HepG2 (cell line): Measurements from ENCODE around the gene CNTN5. TPM values are rescaled to one million over a fixed set of nuclear protein-coding genes. Genes with fewer than 3 reads are reported as not detected.

Experiments
- ATAC-seq: fragments of 200-7000 bp; cut with Tn5 transposase; 3 replicates; pipeline ENCODE4 v1.9.1; 2020; ENCODE audit warnings: mild to moderate bottlenecking, moderate library complexity
- BruUV-seq: library from RNA; stranded (reverse); fragments of 400-500 nt; replicated peaks from 2 replicates; lab custom pipeline; 2021; lab: Mats Ljungman, UMichigan
- CTCF ChIA-PET: fragments of 300-600 bp; formaldehyde crosslinking; extraction: SDS; loops from one replicate; lab custom pipeline; 2021; ENCODE audit warnings: low total read pairs, inconsistent platforms, low intra/inter-chr PET ratio; lab: Yijun Ruan, JAX
- POLR2A ChIA-PET: fragments of 350-600 bp; sonication (Branson Sonifier 250); formaldehyde crosslinking; loops from one replicate; lab custom pipeline; 2020; ENCODE audit warnings: antibody characterized with exemption, inconsistent platforms; lab: Yijun Ruan, JAX
- DNase-seq: peaks from one replicate; pipeline ENCODE4 v3.0.0-alpha.2; 2015; ENCODE audit warnings: low spot score
- FAIRE-seq: peaks from 3 replicates; lab custom pipeline; 2011; peaks lifted over from hg19 to GRCh38; lab: Jason Lieb, UNC
- H2AFZ ChIP-seq: one replicate; pipeline ENCODE4 v1.6.1; 2011; ENCODE audit warnings: low read length, inconsistent platforms
- H3K27ac ChIP-seq: fragments of 300-600 bp; 3 replicates; pipeline ENCODE4 v1.8.0; 2011; ENCODE audit warnings: mixed run types, mild to moderate bottlenecking, mixed read lengths, low read length, inconsistent platforms; ENCODE audit not compliant: insufficient read depth; ENCODE audit errors: extremely low read length
- H3K27me3 ChIP-seq, 2 experiments: fragments of 200-600 bp in 1 of 2; 2 replicates in 1 of 2; 3 replicates in 1 of 2; pipeline versions ENCODE4 v1.6.0 to v1.8.0; 2011; ENCODE audit warnings: low read length in 2 of 2, mild to moderate bottlenecking in 2 of 2, moderate library complexity in 2 of 2, inconsistent platforms in 1 of 2; ENCODE audit not compliant: insufficient read depth in 2 of 2, control insufficient read depth in 1 of 2
- H3K36me3 ChIP-seq, 2 experiments: fragments of 200-600 bp in 1 of 2; replicated peaks in 1 of 2; 2 replicates in 1 of 2; 3 replicates in 1 of 2; pipeline versions ENCODE4 v1.5.1 to v1.8.0; 2011; ENCODE audit warnings: low read length in 2 of 2, inconsistent platforms in 1 of 2; ENCODE audit not compliant: insufficient read depth in 2 of 2, control insufficient read depth in 1 of 2
- H3K4me1 ChIP-seq: 2 replicates; pipeline ENCODE4 v1.5.1; 2012; ENCODE audit warnings: low read length, inconsistent platforms; ENCODE audit not compliant: insufficient read depth
- H3K4me2 ChIP-seq: 2 replicates; pipeline ENCODE4 v1.6.0; 2011; ENCODE audit warnings: low read depth, low read length, inconsistent platforms
- H3K4me3 ChIP-seq, 3 experiments: fragments of 200-600 bp in 1 of 3; sonication (generic), shearing (Covaris generic) in 1 of 3; replicated peaks in 1 of 3; 2 replicates each; pipeline ENCODE4 v1.5.1; 2011 to 2016; ENCODE audit warnings: low read length in 3 of 3, inconsistent platforms in 2 of 3, low read depth in 2 of 3, mild to moderate bottlenecking in 2 of 3, control low read depth in 1 of 3, mixed read lengths in 1 of 3; ENCODE audit not compliant: insufficient read depth in 1 of 3
- H3K79me2 ChIP-seq: one replicate; pipeline ENCODE4 v1.6.1; 2011; ENCODE audit warnings: low read length, inconsistent platforms; ENCODE audit not compliant: insufficient read depth
- H3K9ac ChIP-seq: 2 replicates; pipeline ENCODE4 v1.6.0; 2011; ENCODE audit warnings: mild to moderate bottlenecking, low read depth, low read length, inconsistent platforms; ENCODE audit not compliant: insufficient read depth
- H3K9me3 ChIP-seq: 2 replicates; pipeline ENCODE4 v1.5.1; 2012; ENCODE audit warnings: mild to moderate bottlenecking, low read length
- H4K20me1 ChIP-seq: 2 replicates; pipeline ENCODE4 v1.6.0; 2011; ENCODE audit warnings: inconsistent platforms, mild to moderate bottlenecking, low read length, moderate library complexity; ENCODE audit not compliant: insufficient read depth
- ATF7-NPFF ChIP-seq: sonication (generic); formaldehyde crosslinking; IDR thresholded peaks from 2 replicates; pipeline ENCODE4 v1.8.1; 2023; ENCODE audit warnings: mild to moderate bottlenecking, low read depth, missing genetic modification reagents, moderate library complexity
- ISL2 ChIP-seq: sonication (generic); formaldehyde crosslinking; IDR thresholded peaks from 2 replicates; pipeline ENCODE4 v1.5.0; 2020; ENCODE audit warnings: missing genetic modification reagents
- MXD3 ChIP-seq: IDR thresholded peaks from 2 replicates; pipeline ENCODE4 v1.6.1; 2016; ENCODE audit warnings: mild to moderate bottlenecking, missing biosample characterization, missing genetic modification reagents
- RBM22 ChIP-seq: fragments of 200-400 bp; formaldehyde crosslinking; optimal IDR thresholded peaks from 2 replicates; pipeline ENCODE3; 2017; ENCODE audit warnings: mild to moderate bottlenecking, low read length, moderate library complexity
- SIX1 ChIP-seq: sonication (generic); formaldehyde crosslinking; IDR thresholded peaks from 2 replicates; pipeline ENCODE4 v1.4.0; 2020; ENCODE audit warnings: missing genetic modification reagents, borderline replicate concordance
- SNAPC4 ChIP-seq: sonication (generic); formaldehyde crosslinking; IDR thresholded peaks from 2 replicates; pipeline ENCODE4 v1.4.0; 2020; ENCODE audit warnings: mild to moderate bottlenecking, missing genetic modification reagents
- STAT6 ChIP-seq: sonication (generic); formaldehyde crosslinking; IDR thresholded peaks from 2 replicates; pipeline ENCODE4 v1.4.0; 2020; ENCODE audit warnings: missing genetic modification reagents, mild to moderate bottlenecking, borderline replicate concordance
- TCF7 ChIP-seq: sonication (generic); IDR thresholded peaks from 2 replicates; pipeline ENCODE4 v1.6.1; 2016; ENCODE audit warnings: antibody characterized with exemption, low read depth
- THAP9 ChIP-seq: sonication (generic); formaldehyde crosslinking; IDR thresholded peaks from 2 replicates; pipeline ENCODE4; 2020; ENCODE audit warnings: missing genetic modification reagents, mild to moderate bottlenecking, borderline replicate concordance
- XBP1 ChIP-seq: sonication (generic); formaldehyde crosslinking; IDR thresholded peaks from 2 replicates; pipeline ENCODE4 v1.5.0; 2020; ENCODE audit warnings: missing genetic modification reagents
- ZBTB26 ChIP-seq: IDR thresholded peaks from 2 replicates; pipeline ENCODE4 v1.6.1; 2016; ENCODE audit warnings: missing compliant biosample characterization, missing genetic modification reagents, borderline replicate concordance
- ZNF510 ChIP-seq: sonication (generic); formaldehyde crosslinking; IDR thresholded peaks from 2 replicates; pipeline ENCODE4 v1.4.0; 2020; ENCODE audit warnings: low read depth, mild to moderate bottlenecking, missing genetic modification reagents
- ZNF780A ChIP-seq: sonication (generic); formaldehyde crosslinking; IDR thresholded peaks from 2 replicates; pipeline ENCODE4 v1.8.0; 2022; ENCODE audit warnings: mild to moderate bottlenecking, missing genetic modification reagents, moderate library complexity
- WGBS: methylation state at CpG from one replicate; pipeline ENCODE4 v1.1.6; 2017; ENCODE audit warnings: low lambda C conversion rate; 5-methylcytosine and 5-hydroxymethylcytosine counted together
- in situ Hi-C: cut with HindIII; loops from 2 replicates; pipeline ENCODE4 v1.10.0; 2017; ENCODE audit warnings: low pct_unique_long_range_greater_than_20kb; ENCODE audit not compliant: extremely low pct_ligation_motif_present
- intact Hi-C: fragments of 100-400 bp; cut with micrococcal nuclease; formaldehyde crosslinking; loops from one replicate; pipeline ENCODE4 v1.10.0; 2022; ENCODE audit not compliant: unreplicated experiment
- polyA plus RNA-seq, 8 experiments: library from polyadenylated mRNA; depleted of rRNA in 3 of 8; stranded (reverse) in 7 of 8; unstranded in 1 of 8; fragments of >200 nt; fragmentation: Illumina TruSeq in 4 of 8; extraction: Trizol in 4 of 8; gene quantifications; 2 replicates each; pipeline versions ENCODE4 v1.2.1 to v1.2.3, GENCODE V29; 2011 to 2016; ENCODE audit warnings: low read depth in 4 of 8, missing spikeins in 1 of 8, mixed read lengths in 1 of 8; ENCODE audit not compliant: insufficient read depth in 1 of 8
- total RNA-seq, 5 experiments: library from RNA; depleted of rRNA; stranded (reverse); fragments of >200 nt; fragmentation: Illumina TruSeq; extraction: Trizol; gene quantifications; 2 replicates each; pipeline ENCODE4 v1.2.3, GENCODE V29; 2016; ENCODE audit warnings: low read depth in 1 of 5

Gene CNTN5
- total and polyA plus RNA-seq, 2 of the 13 experiments (the other 11 are each of a cell fraction or from before 2014, with no cell fraction given): not detected

GRCh38 chr11:99160447-99160846 is 139.7 kb downstream of the CNTN5 start:
- Histone ChIP-seq H3K4me3 (no peak overlapping the region), H3K79me2 (no peaks in the 10 kb centered on the region), H2AFZ (no peak overlapping the region), H3K27ac (no peak overlapping the region), H3K36me3 (no peaks in the 10 kb centered on the region), H3K9ac (no peak overlapping the region), H3K27me3 (no peaks in the 10 kb centered on the region), H3K4me1 (no peaks in the 10 kb centered on the region), H3K4me2 (no peak overlapping the region), H3K9me3 (no peaks in the 10 kb centered on the region), H4K20me1 (no peaks in the 10 kb centered on the region)
- 0% methylated on average over 2 of the region's 2 CpGs for WGBS
- in situ Hi-C loops: no loop called here
- FAIRE-seq (no peak), ATAC-seq (no peak), DNase-seq (no peak)
- no TSS peak for BruUV-seq
- intact Hi-C loops: no loop called here
- POLR2A ChIA-PET: no interaction called here
- CTCF ChIA-PET: no interaction called here
- TF ChIP-seq XBP1 (CRISPR knock-in tag) (no peak), STAT6 (CRISPR knock-in tag) (no peak), MXD3 (no peak), RBM22 (no peak), THAP9 (CRISPR knock-in tag) (no peak), ISL2 (CRISPR knock-in tag) (no peak), SIX1 (CRISPR knock-in tag) (no peak), ATF7-NPFF (CRISPR knock-in tag) (no peak), ZNF510 (CRISPR knock-in tag) (no peak), ZBTB26 (no peak), SNAPC4 (no peak), ZNF780A (CRISPR knock-in tag) (no peak), TCF7 (no peak)
